Ascending aorta (tissue), 2 donors: ENCODE measurements around the gene AANAT. TPM values are rescaled to one million over a fixed set of nuclear protein-coding genes. Genes with fewer than 3 reads are reported as not detected.
"Not testable (repeated sequence)": the region's sequence is repeated elsewhere in the genome, so short reads cannot be mapped to it uniquely, and the experiment has no call there.

Experiments used
- DNase-seq, 2 donors: peaks; one replicate each; pipeline ENCODE4 v3.0.0-alpha.2; 2019; ENCODE audit warnings: low spot score in 2 of 2
- H3K27ac ChIP-seq, 2 donors: fragments of 200-600 bp; sonication (generic); one replicate each; pipeline ENCODE4 v1.5.1; 2016 to 2017; ENCODE audit warnings: mild to moderate bottlenecking in 1 of 2
- H3K27me3 ChIP-seq: fragments of 200-600 bp; sonication (generic); one replicate; pipeline ENCODE4 v1.5.1; 2017
- H3K36me3 ChIP-seq, 2 donors: fragments of 200-600 bp; sonication (generic); one replicate each; pipeline ENCODE4 v1.5.1; 2016
- H3K4me1 ChIP-seq, 2 donors: fragments of 200-600 bp; sonication (generic); one replicate each; pipeline ENCODE4 v1.5.1; 2016 to 2017; ENCODE audit warnings: mild to moderate bottlenecking in 1 of 2
- H3K4me3 ChIP-seq, 2 donors: fragments of 200-600 bp; sonication (generic); one replicate each; pipeline ENCODE4 v1.5.1; 2016 to 2017; ENCODE audit warnings: mild to moderate bottlenecking in 1 of 2
- H3K9me3 ChIP-seq, 2 donors: fragments of 200-600 bp; sonication (generic); one replicate each; pipeline ENCODE4 v1.5.1; 2016
- intact Hi-C: fragments of 100-400 bp; cut with DNase I; formaldehyde crosslinking; loops from one replicate; pipeline ENCODE4 v1.15.1; 2023
- total RNA-seq: library from RNA; depleted of rRNA; stranded (reverse); fragments of >200 nt; gene quantifications from one replicate; pipeline ENCODE4 v1.1.0, GENCODE V29; 2016
- TF ChIP-seq, protein P1 (sequence below), 3 experiments: fragments of 200-600 bp in 2 of 3; fragments of 450-650 bp in 1 of 3; sonication (generic) in 2 of 3; IDR thresholded peaks; one replicate each; pipeline ENCODE4 v1.5.1; 2016 to 2019; ENCODE audit warnings: antibody characterized with exemption in 3 of 3, mild to moderate bottlenecking in 1 of 3, moderate library complexity in 1 of 3

Gene AANAT
- total RNA-seq, 1 donor from 2014 or later, result not detected

GRCh38 chr17:76513306-76513692, 45.9 kb downstream of the AANAT start:
- TF ChIP-seq, protein P1, sequence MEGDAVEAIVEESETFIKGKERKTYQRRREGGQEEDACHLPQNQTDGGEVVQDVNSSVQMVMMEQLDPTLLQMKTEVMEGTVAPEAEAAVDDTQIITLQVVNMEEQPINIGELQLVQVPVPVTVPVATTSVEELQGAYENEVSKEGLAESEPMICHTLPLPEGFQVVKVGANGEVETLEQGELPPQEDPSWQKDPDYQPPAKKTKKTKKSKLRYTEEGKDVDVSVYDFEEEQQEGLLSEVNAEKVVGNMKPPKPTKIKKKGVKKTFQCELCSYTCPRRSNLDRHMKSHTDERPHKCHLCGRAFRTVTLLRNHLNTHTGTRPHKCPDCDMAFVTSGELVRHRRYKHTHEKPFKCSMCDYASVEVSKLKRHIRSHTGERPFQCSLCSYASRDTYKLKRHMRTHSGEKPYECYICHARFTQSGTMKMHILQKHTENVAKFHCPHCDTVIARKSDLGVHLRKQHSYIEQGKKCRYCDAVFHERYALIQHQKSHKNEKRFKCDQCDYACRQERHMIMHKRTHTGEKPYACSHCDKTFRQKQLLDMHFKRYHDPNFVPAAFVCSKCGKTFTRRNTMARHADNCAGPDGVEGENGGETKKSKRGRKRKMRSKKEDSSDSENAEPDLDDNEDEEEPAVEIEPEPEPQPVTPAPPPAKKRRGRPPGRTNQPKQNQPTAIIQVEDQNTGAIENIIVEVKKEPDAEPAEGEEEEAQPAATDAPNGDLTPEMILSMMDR (IDR thresholded peaks at IDR 0.05), result no peak
- Histone ChIP-seq H3K36me3 (no peaks in the 10 kb centered on the region), H3K27ac (no peak overlapping the region), H3K27me3 (no peaks in the 10 kb centered on the region), H3K4me1 (peaks cover 0 to 11% of the 10 kb centered on the region in 2 donors), H3K9me3 (no peaks in the 10 kb centered on the region), H3K4me3 (no peak overlapping the region)
- no peak for DNase-seq
- intact Hi-C loops, result no loop called here

GRCh38 chr17:76514355-76514754, 47.0 kb downstream of the AANAT start:
- H3K9me3 ChIP-seq, H3K27ac ChIP-seq, intact Hi-C loops: not testable (repeated sequence)

GRCh38 chr17:76515274-76515949, 48.0 kb downstream of the AANAT start:
- no peaks in the 10 kb centered on the region for H3K9me3 ChIP-seq
- H3K27me3 ChIP-seq, result no peaks in the 10 kb centered on the region
- intact Hi-C loops, result no loop called here
- DNase-seq, result peak; percentile 69 to 91
- peak overlapping the region; percentile 66 to 67 for H3K27ac ChIP-seq
- no peaks in the 10 kb centered on the region for H3K36me3 ChIP-seq
- peaks cover 0 to 11% of the 10 kb centered on the region in 2 donors for H3K4me1 ChIP-seq
- peak overlapping the region in 1 of 2 donors; percentile 45 for H3K4me3 ChIP-seq
- TF ChIP-seq, protein P1 (IDR thresholded peaks at IDR 0.05), result no peak

More at GRCh38 chr17:76514355-76514754, 47.0 kb downstream of the AANAT start:
- not testable (repeated sequence) for H3K36me3 ChIP-seq, H3K27me3 ChIP-seq, H3K4me3 ChIP-seq, DNase-seq
- H3K4me1 ChIP-seq, result peaks cover 0 to 11% of the 10 kb centered on the region in 2 donors

DNA sequence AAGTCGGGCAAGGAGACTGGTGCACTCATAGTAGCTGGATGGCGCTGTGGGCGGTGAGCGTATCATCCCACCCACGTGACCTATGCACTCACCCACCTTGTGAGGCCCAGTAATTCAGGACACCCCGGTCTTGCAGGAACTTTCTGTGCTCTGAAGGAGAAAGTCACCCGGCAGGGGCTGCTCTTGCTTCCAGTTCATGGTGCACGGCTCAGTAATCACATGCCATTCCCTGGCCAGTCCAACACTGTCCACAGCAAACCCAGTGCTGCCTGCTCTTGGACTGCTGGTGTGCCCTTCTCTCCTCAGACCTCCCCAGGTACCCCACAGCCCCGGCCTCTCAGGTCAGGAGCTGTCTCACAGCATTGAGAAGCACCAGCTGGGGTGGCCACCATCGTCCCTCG, 50.2 kb downstream of the AANAT start:
- H3K9me3 ChIP-seq, result no peaks in the 10 kb centered on the region
- H3K4me1 ChIP-seq, result peaks cover 0 to 8% of the 10 kb centered on the region in 2 donors
- H3K4me3 ChIP-seq, result no peak overlapping the region
- intact Hi-C loops, result no loop called here
- DNase-seq, result no peak
- TF ChIP-seq, protein P1 (IDR thresholded peaks at IDR 0.05), result no peak
- no peak overlapping the region for H3K27ac ChIP-seq
- H3K27me3 ChIP-seq, result no peaks in the 10 kb centered on the region
- no peaks in the 10 kb centered on the region for H3K36me3 ChIP-seq

GRCh38 chr17:76519048-76519966, 51.9 kb downstream of the AANAT start:
- TF ChIP-seq, protein P1 (IDR thresholded peaks at IDR 0.05), result no peak
- Histone ChIP-seq H3K36me3 (no peaks in the 10 kb centered on the region), H3K27me3 (no peaks in the 10 kb centered on the region), H3K4me1 (peaks cover 0 to 8% of the 10 kb centered on the region in 2 donors), H3K4me3 (no peak overlapping the region), H3K27ac (no peak overlapping the region), H3K9me3 (no peaks in the 10 kb centered on the region)
- no peak for DNase-seq
- intact Hi-C loops, result no loop called here

Other genes with a start within 250 kb of the AANAT start
- gene RNF157, start 227.1 kb upstream of the AANAT start, total RNA-seq, result 2.4 TPM
- 15.9 TPM for gene UBALD2, start 202.3 kb upstream of the AANAT start, total RNA-seq
- 10.6 TPM for gene QRICH2, start 159.3 kb upstream of the AANAT start, total RNA-seq
- gene PRPSAP1, start 113.7 kb upstream of the AANAT start, total RNA-seq, result 16.1 TPM
- 120 TPM for gene SPHK1, start 83.0 kb upstream of the AANAT start, total RNA-seq
- gene UBE2O, start 14.5 kb upstream of the AANAT start, total RNA-seq, result 19.6 TPM
- 12.7 TPM for gene RHBDF2, start 33.8 kb downstream of the AANAT start, total RNA-seq
- 60.7 TPM for gene CYGB, start 70.1 kb downstream of the AANAT start, total RNA-seq
- 0.43 TPM for gene PRCD, start 72.4 kb downstream of the AANAT start, total RNA-seq
- gene ST6GALNAC2, start 118.3 kb downstream of the AANAT start, total RNA-seq, result 15.8 TPM
- 3.4 TPM for gene ST6GALNAC1, start 176.2 kb downstream of the AANAT start, total RNA-seq
- 122 TPM for gene MXRA7, start 243.4 kb downstream of the AANAT start, total RNA-seq